Measurements from ENCODE around the gene PRICKLE3.
"Not testable (repeated sequence)": the region's sequence is repeated elsewhere in the genome, so short reads cannot be mapped to it uniquely, and the experiment has no call there.

DNA sequence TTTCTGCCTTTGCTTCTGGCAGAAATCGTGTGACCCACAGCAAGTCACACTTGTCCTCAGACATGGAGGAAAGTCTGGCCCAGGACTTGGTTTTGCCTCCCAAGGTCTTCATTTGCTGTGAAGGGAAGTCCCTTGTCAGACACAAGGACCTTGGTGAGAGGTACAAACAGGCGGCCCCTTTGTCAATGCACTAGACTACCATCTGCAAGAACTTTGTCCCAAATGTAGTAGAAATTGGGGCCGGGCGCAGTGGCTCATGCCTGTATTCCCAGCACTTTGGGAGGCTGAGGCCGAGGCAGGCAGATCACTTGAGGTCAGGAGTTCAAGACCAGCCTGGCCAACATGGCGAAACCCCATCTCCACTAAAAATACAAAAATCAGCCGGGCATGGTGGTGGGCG lies 12.6 kb downstream of the PRICKLE3 start:
- TF ChIP-seq, protein P1, sequence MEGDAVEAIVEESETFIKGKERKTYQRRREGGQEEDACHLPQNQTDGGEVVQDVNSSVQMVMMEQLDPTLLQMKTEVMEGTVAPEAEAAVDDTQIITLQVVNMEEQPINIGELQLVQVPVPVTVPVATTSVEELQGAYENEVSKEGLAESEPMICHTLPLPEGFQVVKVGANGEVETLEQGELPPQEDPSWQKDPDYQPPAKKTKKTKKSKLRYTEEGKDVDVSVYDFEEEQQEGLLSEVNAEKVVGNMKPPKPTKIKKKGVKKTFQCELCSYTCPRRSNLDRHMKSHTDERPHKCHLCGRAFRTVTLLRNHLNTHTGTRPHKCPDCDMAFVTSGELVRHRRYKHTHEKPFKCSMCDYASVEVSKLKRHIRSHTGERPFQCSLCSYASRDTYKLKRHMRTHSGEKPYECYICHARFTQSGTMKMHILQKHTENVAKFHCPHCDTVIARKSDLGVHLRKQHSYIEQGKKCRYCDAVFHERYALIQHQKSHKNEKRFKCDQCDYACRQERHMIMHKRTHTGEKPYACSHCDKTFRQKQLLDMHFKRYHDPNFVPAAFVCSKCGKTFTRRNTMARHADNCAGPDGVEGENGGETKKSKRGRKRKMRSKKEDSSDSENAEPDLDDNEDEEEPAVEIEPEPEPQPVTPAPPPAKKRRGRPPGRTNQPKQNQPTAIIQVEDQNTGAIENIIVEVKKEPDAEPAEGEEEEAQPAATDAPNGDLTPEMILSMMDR (conservative IDR thresholded peaks at IDR 0.05; ENCODE audit: low read depth in 2 of 2): not testable (repeated sequence)
- TF ChIP-seq EZH2 (IDR thresholded peaks at IDR 0.05; ENCODE audit: low read depth, unreplicated experiment); JUNB (IDR thresholded peaks at IDR 0.05; ENCODE audit: unreplicated experiment); POLR2AphosphoS5 (IDR thresholded peaks at IDR 0.05; ENCODE audit: low read depth); STAT1 (IDR thresholded peaks at IDR 0.05; ENCODE audit: unreplicated experiment); EZH2phosphoT487 (IDR thresholded peaks at IDR 0.05; ENCODE audit: unreplicated experiment): not testable (repeated sequence)
